Muscle layer of colon (tissue), 2 donors: ENCODE results near the gene GPANK1.

Source experiments
- H3K27ac ChIP-seq: one replicate; pipeline ENCODE4 v1.7.0; 2013; ENCODE audit warnings: low read depth, mild to moderate bottlenecking, low read length, moderate library complexity
- H3K27me3 ChIP-seq, 2 donors: one replicate each; pipeline ENCODE4 v1.7.0; 2013; ENCODE audit warnings: low read length in 2 of 2, mild to moderate bottlenecking in 2 of 2; ENCODE audit not compliant: insufficient read depth in 2 of 2, control insufficient read depth in 1 of 2
- H3K36me3 ChIP-seq: one replicate; pipeline ENCODE4 v1.7.0; 2013; ENCODE audit warnings: mild to moderate bottlenecking, low read length; ENCODE audit not compliant: insufficient read depth
- H3K4me1 ChIP-seq: one replicate; pipeline ENCODE4 v1.7.0; 2013; ENCODE audit warnings: mild to moderate bottlenecking, low read length; ENCODE audit not compliant: insufficient read depth
- H3K4me3 ChIP-seq, 2 donors: one replicate each; pipeline ENCODE4 v1.7.0; 2013; ENCODE audit warnings: low read length in 2 of 2, low read depth in 1 of 2, mild to moderate bottlenecking in 1 of 2, moderate library complexity in 1 of 2
- H3K9ac ChIP-seq: one replicate; pipeline ENCODE4 v1.7.0; 2013; ENCODE audit warnings: low read length
- H3K9me3 ChIP-seq: one replicate; pipeline ENCODE4 v1.7.0; 2013; ENCODE audit warnings: mild to moderate bottlenecking, low read length
- donor health status: abdominal sarcoma.
- donor health status: Adenocarcinoma of cecum.

GPANK1 gene

GRCh38 chr6:31702819-31703716, 38.3 kb upstream of the GPANK1 start, which contains the start of gene ABHD16A:
ABHD16A (minus strand) TSS chr6:31703324; CDS start chr6:31703281, 43 bp downstream.
- no peaks in the 10 kb centered on the region for H3K27me3 ChIP-seq
- peak within 1 kb of the TSS; percentile 95 for H3K27ac ChIP-seq
- no peaks in the 10 kb centered on the region for H3K9me3 ChIP-seq
- H3K4me1 ChIP-seq, result peaks cover 24% of the 10 kb centered on the region
- H3K9ac ChIP-seq, result peak within 1 kb of the TSS; percentile 99
- H3K4me3 ChIP-seq, result peak within 1 kb of the TSS; percentile 66 to 97
- H3K36me3 ChIP-seq, result no peaks in the 10 kb centered on the region

GRCh38 chr6:31702405-31702818, 37.6 kb upstream of the GPANK1 start:
- peak overlapping the region; percentile 95 for H3K27ac ChIP-seq
- H3K36me3 ChIP-seq, result no peaks in the 10 kb centered on the region
- no peaks in the 10 kb centered on the region for H3K9me3 ChIP-seq
- no peaks in the 10 kb centered on the region for H3K27me3 ChIP-seq
- peak overlapping the region; percentile 66 to 97 for H3K4me3 ChIP-seq
- peaks cover 24% of the 10 kb centered on the region for H3K4me1 ChIP-seq
- peak overlapping the region; percentile 99 for H3K9ac ChIP-seq

GRCh38 chr6:31701666-31702404, 37.0 kb upstream of the GPANK1 start:
- H3K27ac ChIP-seq, result peak overlapping the region; percentile 95

GRCh38 chr6:31700740-31701401, 36.1 kb upstream of the GPANK1 start:
- Histone ChIP-seq H3K27me3 (no peaks in the 10 kb centered on the region), H3K36me3 (peaks cover 11% of the 10 kb centered on the region), H3K9me3 (no peaks in the 10 kb centered on the region), H3K4me1 (peaks cover 24% of the 10 kb centered on the region), H3K27ac (no peak overlapping the region), H3K4me3 (peak overlapping the region in 1 of 2 donors; percentile 97), H3K9ac (peak overlapping the region; percentile 99)

More at GRCh38 chr6:31701666-31702404, 37.0 kb upstream of the GPANK1 start:
- peak overlapping the region; percentile 99 for H3K9ac ChIP-seq
- no peaks in the 10 kb centered on the region for H3K27me3 ChIP-seq
- H3K36me3 ChIP-seq, result peaks cover 2% of the 10 kb centered on the region
- peaks cover 24% of the 10 kb centered on the region for H3K4me1 ChIP-seq
- H3K4me3 ChIP-seq, result peak overlapping the region; percentile 66 to 97
- H3K9me3 ChIP-seq, result no peaks in the 10 kb centered on the region

GRCh38 chr6:31697555-31697954, 32.8 kb upstream of the GPANK1 start:
- Histone ChIP-seq H3K4me1 (peaks cover 18% of the 10 kb centered on the region), H3K4me3 (no peak overlapping the region), H3K9ac (no peak overlapping the region), H3K36me3 (peaks cover 40% of the 10 kb centered on the region), H3K9me3 (no peaks in the 10 kb centered on the region), H3K27ac (no peak overlapping the region), H3K27me3 (no peaks in the 10 kb centered on the region)

DNA sequence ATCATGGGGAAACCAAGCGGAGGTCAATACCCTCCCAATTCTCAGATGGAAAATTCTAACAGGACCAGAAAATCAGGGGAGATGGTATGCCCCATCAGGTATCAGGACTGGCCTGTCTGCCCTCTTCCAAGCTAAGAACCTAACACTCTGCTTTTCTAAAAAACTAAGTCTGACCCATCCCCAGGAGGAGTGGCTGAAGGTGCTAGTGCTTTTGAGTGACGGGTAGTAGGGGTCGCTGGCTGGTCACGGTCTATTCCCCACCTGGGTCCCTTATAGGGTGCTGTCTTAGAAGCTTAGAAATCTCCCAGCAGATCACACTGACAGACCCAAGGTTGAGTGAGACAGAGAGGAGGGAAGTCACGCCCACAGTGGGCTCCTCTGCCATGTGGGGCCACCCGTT, 28.7 kb upstream of the GPANK1 start:
- peaks cover 74% of the 10 kb centered on the region for H3K36me3 ChIP-seq
- H3K27ac ChIP-seq, result no peak overlapping the region
- H3K9me3 ChIP-seq, result no peaks in the 10 kb centered on the region
- no peaks in the 10 kb centered on the region for H3K27me3 ChIP-seq
- no peak overlapping the region for H3K9ac ChIP-seq
- H3K4me1 ChIP-seq, result no peaks in the 10 kb centered on the region
- no peak overlapping the region for H3K4me3 ChIP-seq

- Histone ChIP-seq H3K9me3 (no peaks in the 10 kb centered on the region), H3K27ac (no peak overlapping the region), H3K9ac (no peak overlapping the region), H3K4me3 (no peak overlapping the region), H3K27me3 (no peaks in the 10 kb centered on the region), H3K36me3 (peaks cover 80% of the 10 kb centered on the region), H3K4me1 (no peaks in the 10 kb centered on the region)
Measured at GRCh38 chr6:31692886-31693285, 28.1 kb upstream of the GPANK1 start.

GRCh38 chr6:31692353-31692752, 27.6 kb upstream of the GPANK1 start:
- H3K9me3 ChIP-seq, result no peaks in the 10 kb centered on the region
- no peak overlapping the region for H3K9ac ChIP-seq
- no peak overlapping the region for H3K27ac ChIP-seq
- H3K4me1 ChIP-seq, result no peaks in the 10 kb centered on the region
- H3K36me3 ChIP-seq, result peaks cover 86% of the 10 kb centered on the region
- H3K27me3 ChIP-seq, result no peaks in the 10 kb centered on the region
- no peak overlapping the region for H3K4me3 ChIP-seq

DNA sequence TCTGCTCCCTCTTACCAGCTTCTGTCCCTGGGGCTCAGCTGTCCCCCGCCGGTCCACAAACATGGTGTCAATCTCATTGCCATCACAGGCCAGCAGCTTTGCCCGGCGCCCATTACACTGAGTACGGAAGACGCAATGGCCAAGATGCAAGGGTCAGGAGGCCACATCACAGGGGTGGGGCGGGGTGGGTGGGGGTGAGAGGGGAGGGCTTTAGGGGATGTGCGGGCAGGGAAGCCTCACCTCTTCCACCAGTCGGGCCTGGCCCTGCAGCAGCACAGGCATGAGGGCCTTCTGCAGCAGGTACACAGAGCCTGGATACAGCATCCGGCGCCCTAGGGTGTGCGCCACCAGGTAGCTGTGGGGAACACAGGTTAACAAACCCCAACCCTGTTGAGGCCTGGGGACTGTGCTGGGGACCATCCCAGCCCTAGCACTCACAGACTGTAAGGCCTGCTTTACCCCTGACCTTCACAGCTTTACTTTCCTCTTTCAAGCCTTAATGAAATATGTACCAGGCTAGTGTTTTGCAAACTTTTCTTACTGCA, 26.8 kb upstream of the GPANK1 start:
- no peaks in the 10 kb centered on the region for H3K4me1 ChIP-seq
- no peaks in the 10 kb centered on the region for H3K27me3 ChIP-seq
- no peak overlapping the region for H3K27ac ChIP-seq
- H3K4me3 ChIP-seq, result no peak overlapping the region
- peaks cover 89% of the 10 kb centered on the region for H3K36me3 ChIP-seq
- no peaks in the 10 kb centered on the region for H3K9me3 ChIP-seq
- H3K9ac ChIP-seq, result no peak overlapping the region

DNA sequence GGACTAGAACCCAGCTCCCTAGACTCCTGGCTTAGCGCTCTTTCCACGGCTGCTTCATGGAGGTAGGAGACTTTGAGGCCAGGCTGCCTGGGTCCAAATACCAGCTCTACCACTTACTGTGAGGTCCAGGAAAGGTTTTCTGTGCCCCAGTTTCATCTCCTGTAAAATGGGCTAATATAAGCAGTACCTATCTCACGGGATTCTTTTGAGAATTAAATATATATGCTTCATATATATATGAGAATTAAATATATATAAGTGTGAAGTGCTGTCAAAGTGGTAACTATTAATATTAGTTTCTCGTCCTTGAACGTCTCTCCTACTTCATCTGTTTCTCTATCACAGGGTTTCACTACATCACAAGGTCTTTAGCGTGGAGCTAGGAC, 26.3 kb upstream of the GPANK1 start:
- Histone ChIP-seq H3K9me3 (no peaks in the 10 kb centered on the region), H3K36me3 (peaks cover 89% of the 10 kb centered on the region)

More for the DNA sequence above, 26.3 kb upstream of the GPANK1 start:
- Histone ChIP-seq H3K4me1 (no peaks in the 10 kb centered on the region), H3K4me3 (no peak overlapping the region), H3K9ac (no peak overlapping the region), H3K27me3 (no peaks in the 10 kb centered on the region), H3K27ac (no peak overlapping the region)
